Suprapubic skin (tissue), 3 donors: ENCODE measurements around the gene SPEG.

ENCODE experiments used
- CTCF ChIP-seq, 2 donors: fragments of 200-600 bp in 1 of 2; fragments of 450-650 bp in 1 of 2; sonication (generic) in 1 of 2; IDR thresholded peaks; one replicate each; pipeline ENCODE4 v1.5.1; 2016 to 2019; ENCODE audit warnings: antibody characterized with exemption in 2 of 2, mild to moderate bottlenecking in 1 of 2, moderate library complexity in 1 of 2
- POLR2AphosphoS5 ChIP-seq, 3 donors: sonication (generic); formaldehyde crosslinking; IDR thresholded peaks; one replicate each; pipeline ENCODE4 v1.6.1; 2017; ENCODE audit warnings: antibody characterized with exemption in 3 of 3

GRCh38 chr2:219502618-219503017, 68.0 kb downstream of the SPEG start:
- TF ChIP-seq CTCF (IDR thresholded peaks at IDR 0.05) (no peak), POLR2AphosphoS5 (IDR thresholded peaks at IDR 0.05) (no peak)
